Stimulated activated CD4-positive, alpha-beta T cell treated with anti-CD3 and anti-CD28 coated beads, TNF-alpha, amount 100 ng/mL, for 48 hours (primary cell): ENCODE results near the gene CMIP.
"Not testable (repeated sequence)": the region's sequence is repeated elsewhere in the genome, so short reads cannot be mapped to it uniquely, and the experiment has no call there.

Experiments used
- DNase-seq, 3 donors: peaks; one replicate each; pipeline ENCODE4 v3.0.0-alpha.2; 2020; ENCODE audit warnings: low read depth in 3 of 3

The CMIP gene

DNA sequence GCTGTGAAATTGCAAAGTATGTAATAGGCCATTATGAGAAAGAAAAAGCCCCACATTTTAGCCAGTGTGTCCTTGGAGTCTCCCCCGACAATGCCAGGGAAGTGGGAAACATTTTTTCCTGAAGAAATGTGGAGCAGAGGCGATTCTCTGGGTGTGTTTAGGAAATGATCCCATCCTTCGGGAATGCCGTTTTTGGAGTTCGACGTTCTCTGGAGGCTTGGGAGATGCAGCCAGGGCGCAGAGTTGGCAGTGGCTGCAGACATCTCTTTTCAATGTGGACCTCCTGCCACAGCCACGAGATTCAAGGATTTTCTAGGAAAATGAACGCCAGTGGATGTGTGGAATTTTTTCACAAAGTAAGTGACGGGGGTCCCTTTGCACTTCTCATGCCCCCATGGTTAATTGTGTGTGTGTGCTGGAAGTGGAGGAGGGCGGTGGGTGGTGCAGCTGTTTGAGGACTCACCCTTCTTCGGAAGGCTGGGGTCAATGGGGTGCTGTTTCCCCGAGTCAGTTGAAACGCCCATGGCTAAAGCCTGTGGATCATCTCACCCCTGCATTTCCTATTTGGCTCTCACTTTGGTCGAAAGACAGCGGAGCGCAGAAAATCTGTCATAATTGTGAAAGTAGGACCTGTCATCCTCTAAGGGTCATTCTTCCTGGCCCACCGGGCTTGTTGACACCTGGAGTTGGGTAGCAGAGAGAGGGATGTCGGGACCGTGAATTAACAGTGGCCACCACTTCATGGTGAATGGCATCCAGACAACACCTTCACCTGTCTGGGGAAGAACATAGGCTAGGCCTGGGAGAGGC, 73.2 kb downstream of the CMIP start:
- DNase-seq: no peak

DNA sequence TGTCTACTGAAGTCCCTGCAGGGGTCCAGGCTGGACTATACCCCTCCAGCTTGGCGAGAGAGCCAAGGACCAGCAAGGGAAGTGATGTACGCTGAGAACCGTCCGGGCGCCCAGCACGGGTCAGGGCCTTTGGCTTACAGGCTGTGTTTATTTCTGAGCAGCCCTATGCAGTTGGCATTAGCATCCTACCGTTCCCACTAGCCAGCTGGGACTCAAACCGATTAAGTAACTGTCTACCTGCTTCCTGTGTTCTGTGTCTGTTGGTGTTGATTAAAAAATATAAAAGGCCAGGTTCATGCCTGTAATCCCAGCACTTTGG, 73.8 kb downstream of the CMIP start:
- no peak for DNase-seq

DNA sequence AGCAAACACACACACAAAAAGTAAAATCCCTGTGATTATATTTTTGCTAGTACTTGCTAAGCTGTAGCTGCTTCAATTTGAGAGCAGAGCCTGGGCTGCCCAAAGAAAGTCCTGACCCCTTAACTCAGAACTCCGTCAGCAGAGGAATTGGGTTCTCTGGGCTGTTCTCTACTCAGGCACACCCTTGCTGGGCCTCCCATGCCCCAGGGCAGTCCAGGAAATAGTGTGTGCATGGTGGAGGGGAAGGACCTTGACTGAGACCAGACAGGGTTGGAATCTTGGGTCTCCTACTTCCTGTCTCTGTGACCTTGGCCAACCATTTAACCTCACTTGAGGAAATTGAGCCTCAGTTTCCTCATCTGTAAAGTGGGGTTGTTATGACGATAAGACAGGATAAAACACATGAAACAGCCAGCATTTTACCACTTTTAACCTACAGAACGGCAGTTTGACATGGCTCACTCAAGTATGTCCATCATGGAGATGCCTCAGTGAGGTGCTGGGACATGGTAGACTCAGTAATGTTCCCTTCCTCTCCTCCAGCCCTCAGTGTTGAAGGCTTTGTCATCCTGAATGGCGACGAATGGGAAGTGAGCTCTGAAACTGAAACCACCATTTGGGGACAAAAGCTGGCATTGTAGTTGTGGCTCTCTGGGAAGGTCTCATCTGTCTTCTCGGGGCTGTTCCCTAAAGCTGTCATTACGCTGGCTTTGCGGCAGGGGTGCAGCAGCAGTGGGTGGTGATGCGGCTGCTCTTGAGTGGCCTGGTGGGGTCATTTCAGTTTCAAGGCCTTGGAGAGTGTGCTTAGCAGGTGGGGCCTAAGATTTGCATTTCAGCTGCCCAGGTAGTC, 74.9 kb downstream of the CMIP start:
- DNase-seq: no peak

DNA sequence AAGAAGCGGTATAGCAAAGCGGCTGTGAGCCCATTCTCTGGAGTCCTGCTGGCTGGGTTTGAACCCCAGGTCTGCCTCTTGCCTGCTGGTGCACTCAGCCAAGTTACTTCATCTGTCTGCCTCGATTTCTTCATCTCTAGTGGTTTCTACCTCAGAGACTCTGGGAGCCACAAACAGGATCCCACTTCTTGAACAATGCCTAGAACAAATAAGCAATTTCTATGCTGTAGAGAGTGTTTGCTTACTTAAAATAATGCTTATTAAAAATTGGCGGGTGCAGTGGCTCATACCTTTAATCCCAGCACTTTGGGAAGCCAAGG, 75.5 kb downstream of the CMIP start:
- DNase-seq: no peak

DNA sequence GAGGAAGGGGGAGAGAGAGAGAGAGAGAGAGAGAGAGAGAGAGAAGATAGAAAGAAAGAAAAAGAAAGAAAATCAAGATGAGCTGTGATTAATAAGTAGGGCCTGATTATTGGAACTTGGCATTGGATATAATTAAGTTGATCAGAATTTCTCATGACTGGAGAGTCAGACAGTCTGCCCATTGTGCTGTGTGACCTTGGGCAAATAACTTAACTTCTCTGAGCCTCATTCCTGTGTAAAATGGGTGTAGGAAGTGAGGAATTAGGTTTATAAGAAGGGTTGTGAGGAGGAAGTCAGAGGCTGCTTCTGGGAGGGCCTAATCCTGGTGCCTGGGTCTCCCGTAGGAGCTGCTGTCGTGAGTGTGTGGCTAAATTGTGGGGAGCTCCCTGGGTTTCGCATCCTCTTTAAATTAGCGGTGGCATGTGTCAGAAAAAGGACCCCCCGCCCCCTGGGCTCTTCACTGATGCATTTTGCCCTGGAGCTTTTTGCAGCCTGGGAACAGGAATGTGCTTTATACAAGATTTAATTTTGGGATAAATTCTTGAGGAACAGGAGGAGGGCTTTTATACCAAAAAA, 76.0 kb downstream of the CMIP start:
- no peak for DNase-seq

DNA sequence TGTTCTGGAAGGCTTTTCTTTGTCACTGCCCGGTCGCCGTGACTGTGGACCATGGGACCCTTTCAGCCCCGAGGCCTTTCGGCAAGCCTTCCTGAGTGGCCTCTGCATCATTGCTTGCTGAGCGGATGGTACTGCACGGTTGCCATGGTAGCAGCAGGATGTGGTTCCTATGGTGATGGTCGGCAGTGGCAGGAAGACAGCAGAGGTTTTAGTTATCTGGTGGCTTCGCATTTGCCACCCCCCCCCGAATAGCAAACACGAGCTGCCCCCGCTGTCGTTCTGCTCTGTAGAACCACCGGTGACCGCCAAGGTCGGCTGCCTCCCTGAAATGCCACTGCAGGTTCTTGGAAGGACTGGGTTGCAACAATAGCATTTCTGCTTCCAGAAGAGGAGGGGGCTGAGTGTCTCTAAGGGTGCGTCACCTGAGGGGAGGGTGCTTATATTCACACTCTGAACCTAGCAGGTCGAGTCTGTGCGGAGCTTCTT, 76.6 kb downstream of the CMIP start:
- peak; percentile 27 to 47 (median 36) for DNase-seq

DNA sequence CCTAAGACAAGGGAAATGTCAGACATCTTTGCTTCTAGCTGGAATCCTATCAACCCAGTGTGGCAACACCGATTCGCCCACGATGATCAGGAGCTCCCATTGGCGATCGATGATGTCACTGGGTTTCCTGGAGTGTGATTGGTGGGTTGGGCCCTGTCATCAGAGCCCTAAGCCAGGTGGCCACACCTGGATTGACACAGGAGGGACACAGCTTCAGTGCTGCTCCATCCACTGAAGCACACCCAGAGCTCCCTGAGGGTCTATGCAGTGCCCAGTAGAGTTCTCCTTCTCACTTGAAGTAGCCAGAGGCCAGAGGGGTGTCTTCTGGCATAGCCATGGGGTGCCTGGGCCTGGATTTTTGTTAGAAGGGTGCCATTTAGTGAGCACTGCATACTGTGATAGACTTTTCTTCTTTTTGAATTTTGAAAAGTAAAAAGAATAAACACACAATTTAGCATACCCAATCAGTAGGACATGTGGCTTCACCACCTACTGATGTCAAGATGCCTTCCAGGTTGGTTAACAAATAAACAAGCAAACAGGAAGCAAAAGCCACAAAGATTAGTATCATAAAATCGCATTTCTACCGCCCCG, 77.6 kb downstream of the CMIP start:
- no peak for DNase-seq

DNA sequence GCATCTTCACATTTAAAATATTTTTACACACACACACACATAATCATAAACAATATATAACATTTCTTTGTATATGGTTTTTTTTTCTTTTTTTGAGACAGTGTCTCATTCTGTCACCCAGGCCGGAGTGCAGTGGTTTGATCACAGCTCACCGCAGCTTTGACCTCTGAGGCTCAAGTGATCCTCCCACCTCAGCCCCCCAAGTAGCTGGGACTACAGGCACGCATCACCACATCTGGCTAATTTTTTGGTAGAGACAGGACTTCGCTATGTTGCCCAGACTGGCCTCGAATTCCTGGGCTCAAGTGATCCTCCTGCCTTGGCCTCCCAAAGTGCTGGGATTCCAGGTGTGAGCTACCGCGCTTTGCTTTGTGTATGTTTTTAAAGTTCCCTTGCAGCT, 78.2 kb downstream of the CMIP start:
- not testable (repeated sequence) for DNase-seq

DNA sequence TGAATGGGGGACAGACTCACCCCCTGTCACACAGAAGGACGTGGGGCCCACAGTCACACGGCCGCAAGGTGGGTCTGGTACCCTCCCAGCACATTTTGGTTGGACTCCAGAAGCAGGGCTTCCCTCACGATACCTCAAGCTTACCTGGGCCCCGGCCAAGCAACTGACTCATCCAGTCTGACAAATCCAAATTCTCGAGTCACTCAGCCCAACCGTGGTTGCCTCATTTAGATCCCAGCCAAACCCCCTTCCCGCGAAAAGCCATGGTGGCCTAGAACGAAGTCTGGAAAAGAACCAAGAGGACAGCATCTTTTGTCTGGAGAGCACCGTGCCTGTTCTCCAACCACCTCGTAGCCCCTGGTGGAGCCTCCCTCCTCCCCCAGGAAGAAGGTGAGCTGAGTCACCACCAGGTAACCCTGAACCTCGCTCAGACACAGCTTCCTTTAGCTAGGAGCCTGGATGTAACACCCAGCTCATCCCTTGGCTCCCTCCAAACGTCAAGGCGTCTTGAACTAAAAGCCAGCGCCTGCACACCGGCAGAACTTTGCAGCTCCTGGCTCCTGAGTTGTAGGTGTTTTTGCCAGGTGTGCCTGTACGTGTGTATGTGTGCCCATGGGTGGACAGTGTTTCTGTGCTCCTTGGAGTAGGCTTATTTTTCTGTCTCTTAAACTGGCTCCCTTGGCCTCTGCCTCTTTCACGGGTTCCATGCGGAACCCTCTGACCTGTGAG, 78.9 kb downstream of the CMIP start:
- no peak for DNase-seq

DNA sequence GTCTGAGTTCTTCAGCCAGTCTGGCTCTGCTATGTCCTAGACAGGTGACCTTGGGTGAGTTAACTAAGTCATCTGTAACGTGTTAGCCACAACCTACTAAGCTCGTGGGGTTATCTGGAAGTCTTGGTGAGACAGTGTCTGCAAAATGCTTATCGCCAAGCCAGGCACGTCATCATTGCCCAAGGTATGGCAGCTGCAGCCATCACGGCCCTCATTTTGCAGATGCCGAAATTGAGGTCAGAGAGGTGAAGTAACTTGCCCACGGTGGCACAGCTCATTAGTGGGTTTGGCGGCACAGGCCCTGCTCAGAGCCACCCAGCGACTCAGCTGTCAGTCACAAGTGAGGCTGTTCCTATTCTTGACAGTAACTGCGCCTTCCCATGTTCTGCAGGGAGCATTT, 79.8 kb downstream of the CMIP start:
- no peak for DNase-seq

DNA sequence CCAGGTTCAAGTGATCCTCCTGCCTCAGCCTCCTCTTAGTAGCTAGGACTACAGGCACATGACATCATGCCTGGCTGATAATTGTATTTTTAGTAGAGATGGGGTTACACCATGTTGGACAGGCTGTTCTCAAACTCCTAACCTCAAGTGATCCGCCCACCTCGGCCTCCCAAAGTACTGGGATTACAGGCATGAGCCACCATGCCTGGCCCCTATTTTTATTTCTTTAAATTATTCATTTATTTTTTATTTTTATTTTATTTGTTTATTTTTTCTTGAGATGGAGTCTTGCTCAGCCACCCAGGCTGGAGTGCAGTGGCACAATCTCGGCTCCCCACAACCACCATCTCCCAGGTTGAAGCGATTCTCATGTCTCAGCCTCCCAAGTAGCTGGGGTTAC, 80.3 kb downstream of the CMIP start:
- DNase-seq: not testable (repeated sequence)

DNA sequence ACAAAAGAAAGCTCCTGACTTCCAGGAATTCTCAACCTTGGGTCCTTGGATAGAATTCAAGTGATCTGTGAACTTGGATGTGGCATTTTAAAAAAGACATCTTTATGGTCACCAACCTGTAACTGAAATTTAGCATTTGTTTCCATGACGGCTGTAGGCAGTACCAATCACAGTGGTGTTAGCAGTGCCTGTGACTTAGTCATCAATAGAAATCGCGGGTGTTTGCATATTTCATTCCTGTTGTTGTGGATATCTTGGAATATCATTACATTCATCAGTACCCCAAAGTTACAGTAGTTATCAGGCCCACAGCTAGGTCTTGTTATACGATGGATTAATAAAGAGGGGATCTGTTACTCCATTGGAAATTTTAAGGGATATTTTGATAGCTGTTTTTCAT, 81.6 kb downstream of the CMIP start:
- no peak for DNase-seq

DNA sequence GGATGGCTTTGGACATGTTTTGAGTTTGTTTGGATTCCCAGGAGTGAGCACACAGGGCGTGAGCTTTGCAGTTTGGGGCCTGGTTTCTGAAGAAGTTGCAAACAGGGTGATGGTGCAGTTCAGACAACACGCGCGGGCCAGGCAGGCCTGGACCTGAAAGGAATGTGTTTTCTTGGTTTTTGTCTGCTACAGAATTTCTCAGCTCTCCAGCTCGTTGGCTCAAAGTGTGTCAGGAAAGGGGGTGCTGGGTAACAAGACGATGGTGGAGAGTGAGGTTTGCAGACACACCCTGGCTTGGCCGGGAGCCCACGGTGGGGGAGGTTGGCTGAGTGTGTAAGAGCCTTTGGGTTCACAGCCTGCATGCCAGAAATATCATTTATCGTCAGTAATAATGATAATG, 82.3 kb downstream of the CMIP start:
- no peak for DNase-seq

DNA sequence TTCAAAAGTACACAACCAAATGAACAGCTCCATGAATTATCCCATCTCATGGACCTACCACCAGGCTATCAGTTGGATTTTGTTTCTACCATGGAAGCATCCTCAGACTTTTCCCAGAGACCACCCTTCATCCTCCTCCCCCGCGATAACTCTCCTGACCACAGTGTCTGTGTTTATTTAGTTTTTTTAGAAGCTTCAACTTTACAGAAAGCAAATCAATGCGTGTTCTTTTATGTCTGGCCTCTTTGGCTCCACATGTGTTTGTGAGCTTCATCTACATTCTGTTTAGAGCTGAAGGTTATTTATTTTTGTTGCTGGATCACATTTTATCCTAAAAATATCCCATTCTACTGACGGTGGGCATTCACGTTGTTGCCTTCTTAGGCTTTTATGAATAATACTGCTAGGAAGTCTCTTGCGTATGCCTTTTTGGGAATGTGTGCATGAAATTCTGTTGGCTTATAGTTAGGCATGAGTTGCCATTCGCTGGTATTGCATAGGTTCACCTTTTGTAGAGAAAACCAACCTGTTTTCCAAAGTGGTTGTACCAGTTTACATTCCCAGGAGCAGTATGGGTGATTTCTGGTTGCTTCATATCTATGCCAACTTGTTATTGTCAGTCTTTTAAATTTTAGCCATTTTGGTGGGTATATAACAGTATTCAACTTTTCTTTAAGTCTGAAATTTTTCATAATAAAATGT, 83.0 kb downstream of the CMIP start:
- no peak for DNase-seq

DNA sequence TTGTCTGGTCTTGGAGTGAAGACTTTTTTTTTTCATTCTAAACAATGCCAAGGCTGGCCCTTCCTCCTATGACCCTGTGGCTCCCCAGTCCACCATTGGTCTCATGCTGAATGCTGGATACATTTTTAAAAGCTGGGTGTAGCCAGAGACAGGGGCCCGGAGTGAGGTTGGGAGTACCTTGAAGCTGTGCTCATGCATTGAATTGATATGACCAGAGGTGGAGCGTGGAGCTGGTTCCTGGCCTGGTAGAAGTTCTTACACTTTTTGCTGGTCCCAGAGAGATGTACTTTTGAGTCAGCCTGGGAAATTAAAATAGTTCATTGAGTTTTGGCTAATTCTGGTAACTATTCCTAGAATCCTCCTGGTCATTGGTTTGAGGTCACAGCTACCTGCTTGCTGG, 83.6 kb downstream of the CMIP start:
- DNase-seq: no peak

DNA sequence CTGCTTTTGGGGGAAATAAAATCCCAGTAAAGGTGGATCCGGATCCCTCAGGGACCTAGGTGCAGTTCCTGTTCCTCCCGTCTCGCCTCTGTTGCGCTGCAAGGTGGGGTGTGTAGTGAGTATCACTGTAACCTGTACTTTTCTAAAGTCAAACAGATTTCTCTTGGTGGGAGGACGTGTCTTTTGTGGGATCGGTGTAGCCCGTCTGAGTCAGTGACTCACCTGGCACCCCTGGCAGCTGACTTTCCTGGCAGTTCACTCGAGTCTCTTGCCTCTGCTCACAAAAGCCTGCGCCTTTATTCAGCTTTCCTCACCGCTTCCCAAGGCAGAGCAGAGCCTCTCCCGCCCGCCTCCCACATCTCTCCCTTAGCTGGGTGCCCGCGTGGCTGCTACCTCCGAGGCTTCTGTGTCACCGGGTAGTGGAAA, 85.7 kb downstream of the CMIP start:
- no peak for DNase-seq

DNA sequence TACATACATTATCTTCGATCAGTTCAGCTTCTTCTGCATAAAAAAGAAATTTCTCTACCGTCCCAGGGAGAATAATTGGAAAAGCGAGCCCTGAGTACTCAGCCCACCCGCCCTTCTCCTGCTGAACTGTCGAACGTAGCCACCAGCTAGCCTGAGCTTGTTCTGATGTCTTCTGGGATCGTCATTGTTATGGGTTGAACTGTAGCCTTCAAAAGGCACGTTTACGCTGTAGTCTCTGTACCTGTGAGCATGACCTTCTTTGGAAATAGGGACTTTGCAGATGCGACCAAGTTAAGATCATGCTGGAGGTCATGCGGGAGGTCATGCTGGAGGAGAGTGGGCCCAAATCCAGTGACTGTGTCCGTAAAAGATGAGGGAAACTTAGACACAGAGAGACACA, 86.2 kb downstream of the CMIP start:
- DNase-seq: no peak

DNA sequence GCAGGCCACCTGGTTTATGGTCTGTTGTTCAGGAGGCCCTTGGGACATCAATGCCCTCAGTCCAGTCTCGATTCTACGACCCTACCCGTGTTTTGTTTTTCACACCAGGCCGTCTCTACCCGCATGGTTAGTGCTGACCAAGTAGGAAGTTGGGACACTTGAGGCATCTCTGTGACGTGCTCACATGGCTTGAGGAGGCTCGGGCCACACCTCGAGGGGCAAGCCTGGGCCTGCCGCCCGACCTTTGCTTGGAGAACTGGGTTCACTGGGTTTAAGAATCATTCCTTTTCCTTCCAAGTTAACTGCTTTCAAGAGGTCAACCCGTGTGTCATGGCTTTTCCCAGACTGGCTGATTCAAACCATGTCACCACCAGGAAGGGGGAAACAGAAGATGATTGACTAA, 86.8 kb downstream of the CMIP start:
- no peak for DNase-seq

DNA sequence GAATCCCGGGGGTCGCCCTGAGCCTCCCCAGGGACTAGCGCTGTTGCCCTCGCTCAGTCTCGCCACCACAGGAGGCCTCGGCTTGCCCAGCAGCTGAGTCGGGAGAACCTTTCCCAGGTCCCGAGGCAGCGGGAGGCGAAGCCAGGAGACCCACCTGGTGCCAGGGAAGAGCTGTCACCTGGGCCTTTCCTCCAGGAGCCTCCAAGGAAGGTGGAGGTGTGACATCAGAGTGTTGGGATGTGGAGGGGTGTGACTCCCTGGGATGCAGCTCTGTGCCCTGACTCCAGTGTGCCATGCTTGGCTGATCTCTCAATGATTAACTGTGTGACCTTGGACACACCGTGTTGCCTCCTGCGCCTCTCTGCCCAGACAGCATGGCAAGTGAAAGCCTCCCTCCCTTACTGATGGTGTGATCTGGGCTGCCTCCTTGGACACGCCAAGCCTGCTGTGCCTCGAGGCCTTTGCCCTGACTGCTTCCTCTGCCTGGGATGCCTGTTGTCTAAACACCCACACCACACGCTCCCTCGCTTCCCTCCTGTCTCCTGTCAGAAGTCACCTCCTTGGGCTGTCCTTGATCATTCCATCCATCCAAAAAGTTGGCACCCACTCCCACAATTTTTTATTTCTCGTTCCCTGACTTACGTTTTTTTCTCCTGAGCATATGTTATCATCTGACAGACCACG, 88.0 kb downstream of the CMIP start:
- DNase-seq: no peak

DNA sequence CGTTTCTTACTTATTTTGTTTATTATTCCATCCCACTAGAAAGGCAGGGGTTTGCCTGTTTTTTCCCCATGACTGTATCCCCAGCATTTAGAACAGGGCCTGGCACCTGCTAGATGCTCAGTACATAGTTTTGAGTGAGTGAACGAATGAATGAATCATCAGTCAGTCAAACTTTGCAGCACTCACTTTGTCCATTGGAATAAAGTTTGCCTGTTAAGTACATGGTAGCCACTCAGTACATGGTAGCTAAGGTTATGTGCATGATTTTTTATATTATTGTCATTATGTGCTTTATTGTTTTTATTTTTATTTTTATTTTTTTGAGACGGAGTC, 88.5 kb downstream of the CMIP start:
- no peak for DNase-seq
